ENCODE results near the gene RBM5. TPM values are rescaled to one million over a fixed set of nuclear protein-coding genes. Genes with fewer than 3 reads are reported as not detected.
"Not testable (repeated sequence)": the region's sequence is repeated elsewhere in the genome, so short reads cannot be mapped to it uniquely, and the experiment has no call there.

RBM5 gene
- polyA plus RNA-seq (ENCODE audit: low read depth in 6 of 6) = 10 to 100 TPM; 33.9 to 88.8 (median 37.7) TPM

DNA sequence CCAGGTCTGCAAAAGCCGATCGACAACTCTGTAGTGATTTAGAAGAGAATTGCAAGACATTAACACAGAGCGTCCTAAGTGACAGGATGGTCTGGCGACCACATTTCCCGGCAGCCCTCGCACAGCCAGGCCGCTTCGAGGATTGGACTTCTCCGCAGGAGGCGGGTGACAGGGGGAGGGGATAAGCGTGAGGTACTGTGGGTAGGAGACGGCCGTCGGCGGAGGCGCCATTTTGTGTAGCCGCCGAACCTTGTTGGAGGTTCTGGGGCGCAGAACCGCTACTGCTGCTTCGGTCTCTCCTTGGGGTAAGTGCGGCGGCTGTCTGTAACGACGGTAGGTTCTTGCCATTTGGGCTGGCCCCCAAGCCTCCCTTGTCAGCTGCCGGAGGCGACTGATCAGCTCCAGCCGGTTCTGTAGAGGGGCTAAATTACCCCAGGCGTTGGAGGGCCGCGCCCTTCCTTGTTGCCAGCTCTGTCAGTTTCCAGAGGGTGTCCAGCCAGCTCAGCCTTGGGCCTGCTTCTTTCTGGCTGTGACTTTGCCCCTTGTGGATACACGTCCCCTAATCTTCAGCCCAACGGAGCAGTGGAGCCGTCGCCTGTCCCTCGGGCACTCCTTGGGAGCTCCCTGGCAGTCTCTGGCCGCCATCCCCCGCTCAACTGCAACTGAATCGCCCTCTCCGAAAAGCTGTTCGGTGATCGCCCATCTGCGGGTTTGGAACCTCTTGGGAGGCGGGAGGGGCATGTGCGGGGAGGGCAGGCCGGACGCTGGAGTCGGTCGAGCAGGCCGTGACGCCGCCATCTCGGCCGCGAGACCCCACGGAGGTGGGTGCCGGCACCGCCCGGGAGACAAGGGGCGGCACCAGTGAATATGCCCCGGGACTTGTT lies at the start of gene RBM5:
Gene RBM5 (plus strand): TSS at position 195 of the 884 bp plus-strand sequence. CDS start 1,516 bp downstream, outside the sequence.
- peak; percentile 99 for ATAC-seq (ENCODE audit: low read depth in 2 of 2)
- H3K27ac Mint-ChIP-seq = peak within 1 kb of the TSS; percentile 96 to 99 (median 98)
- H3K36me3 Mint-ChIP-seq = peaks cover 11 to 18% of the 10 kb centered on the region in 2 donors
- no peaks in the 10 kb centered on the region for H3K27me3 Mint-ChIP-seq
- peak within 1 kb of the TSS; percentile 92 to 99 (median 96) for H3K4me3 Mint-ChIP-seq
- H3K9me3 Mint-ChIP-seq = no peaks in the 10 kb centered on the region
- DNase-seq = peak; percentile 89
- H3K4me1 Mint-ChIP-seq = peaks cover 16 to 36% (median 21%) of the 10 kb centered on the region in 3 donors

DNA sequence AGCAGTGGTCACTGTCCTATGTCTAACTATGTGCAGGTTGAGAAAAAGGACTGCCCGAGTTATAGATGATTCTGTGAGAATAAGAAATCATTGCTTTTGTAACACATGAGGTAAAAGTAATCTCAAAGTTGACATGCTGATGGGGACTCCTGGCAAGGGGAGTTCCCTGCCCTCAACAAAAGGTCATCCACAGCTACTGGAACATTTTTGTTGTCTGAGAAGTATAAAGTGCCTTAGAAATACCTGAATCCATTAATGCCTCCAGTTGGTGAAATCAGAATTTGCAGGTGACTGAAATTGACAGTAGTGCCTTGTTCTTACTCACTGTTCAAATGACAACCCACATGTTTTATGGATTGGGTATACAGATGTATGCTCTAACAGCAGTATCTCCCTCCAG lies 43.7 kb upstream of the RBM5 start:
- DNase-seq (no peak), ATAC-seq (ENCODE audit: low read depth in 2 of 2) (no peak)
- no peaks in the 10 kb centered on the region for H3K4me1 Mint-ChIP-seq
- H3K4me3 Mint-ChIP-seq = no peak overlapping the region
- no peaks in the 10 kb centered on the region for H3K27me3 Mint-ChIP-seq
- peaks cover 2 to 8% of the 10 kb centered on the region in 2 donors for H3K36me3 Mint-ChIP-seq
- H3K9me3 Mint-ChIP-seq = no peaks in the 10 kb centered on the region
- H3K27ac Mint-ChIP-seq = peak overlapping the region in 1 of 6 donors; percentile 39

DNA sequence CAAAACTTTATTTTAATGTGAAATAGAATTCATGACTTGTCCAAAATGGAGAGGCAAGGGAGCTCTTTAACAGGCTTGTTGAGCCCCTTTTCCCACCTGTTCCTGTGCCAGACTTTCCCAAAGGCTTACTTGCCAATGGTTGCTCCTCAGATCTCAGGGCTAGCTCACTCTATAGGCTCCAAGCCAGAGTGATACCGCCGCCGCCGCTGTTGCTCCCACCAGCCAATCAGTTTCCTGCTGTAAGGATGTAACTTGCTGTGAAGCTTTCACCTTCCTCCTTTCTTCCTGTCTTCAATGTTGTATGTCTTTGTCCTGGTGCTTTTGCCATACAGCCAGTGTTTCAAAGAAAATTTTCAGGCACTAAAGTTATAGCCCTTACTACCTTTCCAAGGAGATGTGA lies 41.3 kb upstream of the RBM5 start:
- Mint-ChIP-seq H3K4me3 (no peak overlapping the region), H3K4me1 (no peaks in the 10 kb centered on the region), H3K9me3 (no peaks in the 10 kb centered on the region), H3K27ac (peak overlapping the region in 2 of 6 donors; percentile 15 to 81), H3K36me3 (peaks cover 7 to 8% of the 10 kb centered on the region in 2 donors), H3K27me3 (no peaks in the 10 kb centered on the region)
- DNase-seq (no peak), ATAC-seq (ENCODE audit: low read depth in 2 of 2) (no peak)

DNA sequence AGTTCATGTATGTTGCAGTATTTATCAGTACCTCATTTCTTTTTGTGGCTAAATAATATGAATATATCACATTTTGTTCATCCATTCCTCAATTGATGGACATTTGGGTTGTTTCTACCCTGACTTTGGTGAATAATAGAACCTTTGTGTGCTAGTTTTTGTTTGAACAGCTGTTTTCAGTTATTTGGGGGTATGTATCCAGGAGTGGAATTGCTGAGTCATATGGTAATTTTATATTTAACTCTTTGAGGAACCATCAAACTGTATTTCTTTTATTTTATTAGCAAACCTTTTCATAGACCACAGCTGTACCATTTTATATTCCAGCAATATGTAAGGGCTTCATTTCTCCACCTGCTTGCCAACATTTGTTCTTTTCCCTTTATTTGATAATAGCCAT lies 38.4 kb upstream of the RBM5 start:
- DNase-seq (no peak), ATAC-seq (ENCODE audit: low read depth in 2 of 2) (no peak)
- Mint-ChIP-seq H3K27ac (peak overlapping the region in 2 of 6 donors; percentile 20 to 46), H3K36me3 (peaks cover 14 to 19% of the 10 kb centered on the region in 2 donors), H3K4me1 (peaks cover 0 to 4% (median 0%) of the 10 kb centered on the region in 3 donors), H3K9me3 (no peaks in the 10 kb centered on the region), H3K27me3 (no peaks in the 10 kb centered on the region), H3K4me3 (no peak overlapping the region)

DNA sequence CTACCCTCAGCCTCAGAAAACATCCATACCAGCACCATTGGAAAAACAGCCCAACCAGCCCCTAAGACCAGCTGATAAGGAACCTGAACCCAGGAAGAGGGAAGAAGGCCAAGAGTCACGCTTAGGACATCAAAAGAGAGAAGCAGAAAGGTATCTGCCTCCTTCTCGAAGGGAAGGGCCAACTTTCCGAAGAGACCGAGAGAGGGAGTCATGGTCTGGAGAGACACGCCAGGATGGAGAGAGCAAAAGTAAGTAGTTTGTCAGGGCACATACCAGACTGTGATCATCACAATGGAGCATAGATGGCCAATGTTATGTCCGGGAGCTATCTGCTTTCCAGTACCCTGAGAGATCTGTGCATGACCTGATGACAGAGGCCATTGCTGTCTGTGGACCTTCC lies 31.0 kb upstream of the RBM5 start:
- Mint-ChIP-seq H3K9me3 (no peaks in the 10 kb centered on the region), H3K27ac (peak overlapping the region in 3 of 6 donors; percentile 16 to 81 (median 75))

DNA sequence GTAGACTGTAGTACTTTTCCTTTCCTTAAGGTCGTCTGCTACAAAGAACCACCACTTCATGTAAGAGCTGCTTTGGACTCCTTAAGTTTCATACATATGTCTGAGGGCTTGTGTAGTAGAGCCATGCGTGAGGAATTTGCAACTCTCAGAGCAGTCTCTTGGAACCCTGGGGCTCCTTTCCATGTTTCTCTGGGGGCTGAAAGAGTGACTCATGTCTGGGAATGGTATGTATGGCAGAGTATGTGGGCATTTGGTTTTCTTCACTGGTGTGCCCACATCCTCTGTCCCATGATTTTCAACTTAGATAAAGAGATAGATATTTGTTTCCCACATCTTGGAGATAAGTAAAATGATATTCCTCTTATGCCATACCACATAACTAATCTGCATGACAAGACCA lies 20.6 kb upstream of the RBM5 start:
- DNase-seq = no peak

More for the DNA sequence above, 31.0 kb upstream of the RBM5 start:
- Mint-ChIP-seq H3K4me3 (no peak overlapping the region), H3K4me1 (peaks cover 0 to 7% (median 0%) of the 10 kb centered on the region in 3 donors), H3K36me3 (peaks cover 36 to 39% of the 10 kb centered on the region in 2 donors), H3K27me3 (no peaks in the 10 kb centered on the region)
- DNase-seq (no peak), ATAC-seq (ENCODE audit: low read depth in 2 of 2) (no peak)

DNA sequence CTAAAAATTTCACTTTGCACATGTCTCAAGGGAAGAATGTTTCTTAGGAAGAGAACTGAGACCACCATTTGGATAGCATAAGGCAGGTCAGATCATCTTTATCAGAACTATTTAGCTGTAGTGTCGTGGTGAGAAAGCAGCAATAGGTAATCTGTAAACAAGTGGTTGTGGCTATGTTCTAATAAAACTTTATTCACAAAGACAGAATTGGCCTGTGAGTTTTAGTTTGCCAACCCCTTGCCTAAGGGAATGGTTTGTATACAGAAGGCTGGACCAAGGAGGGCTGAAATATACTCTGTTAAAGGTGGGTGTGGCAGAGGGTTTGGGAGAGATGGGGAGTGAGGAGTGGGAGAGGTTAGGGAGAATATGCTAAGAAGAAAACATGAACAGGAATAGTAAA lies 10.6 kb upstream of the RBM5 start:
- DNase-seq = no peak

More for the DNA sequence above, 20.6 kb upstream of the RBM5 start:
- H3K27ac Mint-ChIP-seq = peak overlapping the region in 4 of 6 donors; percentile 43 to 62 (median 48)
- no peaks in the 10 kb centered on the region for H3K27me3 Mint-ChIP-seq
- no peak overlapping the region for H3K4me3 Mint-ChIP-seq
- no peak for ATAC-seq (ENCODE audit: low read depth in 2 of 2)
- peaks cover 43 to 44% of the 10 kb centered on the region in 2 donors for H3K36me3 Mint-ChIP-seq
- H3K9me3 Mint-ChIP-seq = no peaks in the 10 kb centered on the region
- H3K4me1 Mint-ChIP-seq = no peaks in the 10 kb centered on the region

DNA sequence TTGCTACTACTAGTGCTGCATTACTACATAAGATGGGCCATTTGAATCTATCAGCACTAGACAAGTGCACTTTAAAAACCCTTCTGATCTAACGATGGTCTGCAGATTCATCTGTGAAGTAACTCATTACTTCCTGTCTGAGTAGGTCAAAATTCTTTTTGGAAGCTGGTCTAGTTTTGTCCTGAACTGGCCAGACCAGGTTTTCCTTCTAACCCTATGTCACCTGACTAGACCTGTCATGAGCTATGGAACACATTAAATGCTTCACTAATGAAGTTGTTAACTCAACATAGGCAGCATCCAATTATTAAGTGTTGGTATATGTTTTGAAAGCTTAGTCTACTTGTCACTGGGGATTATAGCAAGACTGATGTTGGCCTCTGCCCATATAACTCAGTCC lies 10.1 kb upstream of the RBM5 start:
- Mint-ChIP-seq H3K9me3 (no peaks in the 10 kb centered on the region), H3K4me1 (peaks cover 21 to 80% (median 46%) of the 10 kb centered on the region in 3 donors), H3K4me3 (no peak overlapping the region), H3K36me3 (peaks cover 16% of the 10 kb centered on the region in 2 donors), H3K27ac (peak overlapping the region; percentile 5 to 83 (median 52)), H3K27me3 (no peaks in the 10 kb centered on the region)
- ATAC-seq (ENCODE audit: low read depth in 2 of 2) (no peak), DNase-seq (no peak)

More for the DNA sequence above, 10.6 kb upstream of the RBM5 start:
- Mint-ChIP-seq H3K4me3 (no peak overlapping the region), H3K27me3 (no peaks in the 10 kb centered on the region), H3K27ac (peak overlapping the region; percentile 5 to 87 (median 50)), H3K4me1 (peaks cover 21 to 76% (median 44%) of the 10 kb centered on the region in 3 donors), H3K9me3 (no peaks in the 10 kb centered on the region), H3K36me3 (peaks cover 21% of the 10 kb centered on the region in 2 donors)
- ATAC-seq (ENCODE audit: low read depth in 2 of 2) = no peak

DNA sequence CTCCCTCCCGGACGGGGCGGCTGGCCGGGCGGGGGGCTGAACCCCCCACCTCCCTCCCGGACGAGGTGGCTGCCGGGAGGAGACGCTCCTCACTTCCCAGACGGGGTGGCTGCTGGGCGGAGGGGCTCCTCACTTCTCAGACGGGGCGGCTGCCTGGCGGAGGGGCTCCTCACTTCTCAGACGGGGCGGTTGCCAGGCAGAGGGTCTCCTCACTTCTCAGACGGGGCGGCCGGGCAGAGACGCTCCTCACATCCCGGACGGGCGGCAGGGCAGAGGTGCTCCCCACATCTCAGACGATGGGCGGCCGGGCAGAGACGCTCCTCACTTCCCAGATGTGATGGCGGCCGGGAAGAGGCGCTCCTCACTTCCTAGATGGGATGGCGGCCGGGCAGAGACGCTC lies 3.8 kb upstream of the RBM5 start:
- not testable (repeated sequence) for H3K27me3 Mint-ChIP-seq; H3K4me3 Mint-ChIP-seq; H3K27ac Mint-ChIP-seq; H3K9me3 Mint-ChIP-seq; ATAC-seq (ENCODE audit: low read depth in 2 of 2); H3K36me3 Mint-ChIP-seq; DNase-seq
- H3K4me1 Mint-ChIP-seq = peaks cover 12 to 49% (median 27%) of the 10 kb centered on the region in 3 donors

DNA sequence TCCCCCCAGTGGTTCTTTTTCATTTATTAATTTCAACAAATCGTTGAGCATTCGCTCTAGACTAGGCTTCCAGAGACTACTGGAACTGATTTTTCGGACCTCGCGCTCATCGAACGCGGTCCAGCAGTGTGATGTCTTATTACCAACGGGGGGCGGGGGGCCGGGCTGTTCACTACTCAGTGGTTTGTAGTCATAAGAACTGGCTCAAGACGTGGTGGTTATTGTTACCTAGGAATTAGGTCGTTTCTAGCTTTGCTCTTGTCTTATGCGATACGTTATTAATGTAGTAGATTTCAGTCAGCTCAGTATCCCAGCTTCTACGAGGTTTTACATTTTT lies 858 bp downstream of the RBM5 start:
- peaks cover 16 to 36% (median 21%) of the 10 kb centered on the region in 3 donors for H3K4me1 Mint-ChIP-seq
- peaks cover 11 to 18% of the 10 kb centered on the region in 2 donors for H3K36me3 Mint-ChIP-seq
- H3K27me3 Mint-ChIP-seq = no peaks in the 10 kb centered on the region
- no peaks in the 10 kb centered on the region for H3K9me3 Mint-ChIP-seq
- DNase-seq (no peak), ATAC-seq (ENCODE audit: low read depth in 2 of 2) (no peak)
- H3K27ac Mint-ChIP-seq = peak overlapping the region; percentile 96 to 99 (median 98)
- peak overlapping the region; percentile 92 to 99 (median 96) for H3K4me3 Mint-ChIP-seq

DNA sequence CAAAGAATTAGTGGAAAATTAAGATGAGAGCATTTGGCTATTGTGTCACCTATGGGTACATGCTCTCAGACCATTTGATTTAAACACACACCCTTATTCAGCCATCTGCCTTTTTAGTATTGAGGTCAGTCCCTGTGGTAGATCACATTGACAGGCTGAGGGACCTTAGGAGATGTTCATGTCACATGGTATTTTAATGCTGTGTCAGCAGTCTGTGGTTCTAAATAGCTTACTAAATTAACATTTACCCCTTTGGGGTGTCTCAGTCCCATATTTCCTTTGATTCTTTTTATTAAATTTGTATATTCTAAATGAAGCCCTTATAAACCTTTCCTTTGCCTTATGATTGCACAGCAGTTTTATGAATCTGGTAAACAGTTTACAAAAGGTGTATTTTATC lies 2.3 kb downstream of the RBM5 start:
- H3K9me3 Mint-ChIP-seq = no peaks in the 10 kb centered on the region
- ATAC-seq (ENCODE audit: low read depth in 2 of 2) = no peak
- peak overlapping the region in 2 of 6 donors; percentile 77 to 97 for H3K27ac Mint-ChIP-seq
- no peaks in the 10 kb centered on the region for H3K27me3 Mint-ChIP-seq
- peaks cover 22 to 32% (median 29%) of the 10 kb centered on the region in 3 donors for H3K4me1 Mint-ChIP-seq
- peaks cover 19 to 26% of the 10 kb centered on the region in 2 donors for H3K36me3 Mint-ChIP-seq
- DNase-seq = no peak
- peak overlapping the region in 7 of 8 donors; percentile 19 to 98 (median 96) for H3K4me3 Mint-ChIP-seq

DNA sequence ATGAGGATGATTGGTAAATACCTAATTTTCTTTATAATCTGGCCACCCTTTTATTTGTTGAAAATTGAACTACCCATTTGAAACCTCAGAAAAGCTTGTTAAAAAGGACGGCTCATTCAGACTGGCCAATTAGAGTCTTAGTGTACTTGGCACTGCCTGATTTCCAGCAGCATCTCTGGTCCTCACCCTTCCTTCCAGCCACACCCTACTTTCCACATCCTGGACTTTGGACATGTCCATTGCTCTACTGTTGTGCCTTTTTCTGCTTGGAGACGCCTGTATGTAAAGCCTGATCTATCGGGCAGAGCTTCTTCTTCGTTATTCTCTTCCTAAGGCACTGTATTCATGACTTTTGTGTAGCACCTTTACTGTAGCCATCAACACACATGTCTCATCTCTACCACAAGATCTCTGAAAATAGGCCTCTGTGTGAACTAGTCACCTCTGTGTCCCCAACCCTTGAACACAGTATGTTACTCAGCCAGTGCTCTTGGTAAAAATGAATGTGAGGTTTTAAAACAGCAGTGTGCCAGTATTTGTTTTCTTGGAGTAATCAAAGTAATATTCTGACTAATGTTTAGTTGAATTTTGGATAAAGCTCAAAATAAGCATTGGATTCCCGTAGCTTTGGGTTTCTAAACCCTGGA lies 6.8 kb downstream of the RBM5 start:
- Mint-ChIP-seq H3K4me3 (no peak overlapping the region), H3K27me3 (no peaks in the 10 kb centered on the region), H3K4me1 (peaks cover 16 to 20% (median 19%) of the 10 kb centered on the region in 3 donors), H3K9me3 (no peaks in the 10 kb centered on the region), H3K27ac (peak overlapping the region in 2 of 6 donors; percentile 42 to 84), H3K36me3 (peaks cover 21 to 22% of the 10 kb centered on the region in 2 donors)
- ATAC-seq (ENCODE audit: low read depth in 2 of 2) = no peak
- DNase-seq = no peak

DNA sequence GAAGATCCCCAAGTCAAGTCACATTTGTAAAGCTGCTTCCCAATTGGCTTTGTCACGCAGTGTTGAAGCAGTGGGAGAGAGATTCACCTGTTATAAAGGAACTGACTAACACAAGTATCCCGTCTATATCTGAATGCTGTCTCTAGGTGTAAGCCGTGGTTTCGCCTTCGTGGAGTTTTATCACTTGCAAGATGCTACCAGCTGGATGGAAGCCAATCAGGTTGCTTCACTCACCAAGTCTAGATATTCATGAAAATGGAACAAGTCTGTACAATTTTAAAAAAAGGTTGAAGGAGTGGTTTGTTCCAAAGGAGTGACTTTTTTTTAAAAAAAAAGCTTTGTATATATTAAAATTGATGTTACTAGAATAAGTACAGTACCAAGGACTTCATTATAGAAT lies 11.7 kb downstream of the RBM5 start:
- H3K9me3 Mint-ChIP-seq = no peaks in the 10 kb centered on the region
- H3K4me1 Mint-ChIP-seq = peaks cover 6 to 9% (median 8%) of the 10 kb centered on the region in 3 donors
- no peaks in the 10 kb centered on the region for H3K27me3 Mint-ChIP-seq
- no peak overlapping the region for H3K4me3 Mint-ChIP-seq
- ATAC-seq (ENCODE audit: low read depth in 2 of 2) (no peak), DNase-seq (no peak)
- peaks cover 6 to 8% of the 10 kb centered on the region in 2 donors for H3K36me3 Mint-ChIP-seq
- H3K27ac Mint-ChIP-seq = no peak overlapping the region

All from naive B cell (primary cell).